Prostate gland (tissue), 2 donors: Measurements from ENCODE around the gene FAM234A.

Experiments
- POLR2A ChIP-seq: fragments of 450-650 bp; IDR thresholded peaks from one replicate; pipeline ENCODE4 v1.6.1; 2016; ENCODE audit warnings: antibody characterized with exemption, mild to moderate bottlenecking
- POLR2AphosphoS5 ChIP-seq: sonication (generic); formaldehyde crosslinking; IDR thresholded peaks from one replicate; pipeline ENCODE4 v1.6.1; 2017; ENCODE audit warnings: antibody characterized with exemption
- TF ChIP-seq, protein P1 (sequence below), 4 experiments: fragments of 200-600 bp in 2 of 4; fragments of 450-650 bp in 2 of 4; sonication (generic) in 2 of 4; IDR thresholded peaks; 1 replicate in 3 of 4; 2 replicates in 1 of 4; pipeline ENCODE4 v1.5.1; 2016 to 2019; ENCODE audit warnings: antibody characterized with exemption in 4 of 4, mild to moderate bottlenecking in 2 of 4, moderate library complexity in 2 of 4

DNA sequence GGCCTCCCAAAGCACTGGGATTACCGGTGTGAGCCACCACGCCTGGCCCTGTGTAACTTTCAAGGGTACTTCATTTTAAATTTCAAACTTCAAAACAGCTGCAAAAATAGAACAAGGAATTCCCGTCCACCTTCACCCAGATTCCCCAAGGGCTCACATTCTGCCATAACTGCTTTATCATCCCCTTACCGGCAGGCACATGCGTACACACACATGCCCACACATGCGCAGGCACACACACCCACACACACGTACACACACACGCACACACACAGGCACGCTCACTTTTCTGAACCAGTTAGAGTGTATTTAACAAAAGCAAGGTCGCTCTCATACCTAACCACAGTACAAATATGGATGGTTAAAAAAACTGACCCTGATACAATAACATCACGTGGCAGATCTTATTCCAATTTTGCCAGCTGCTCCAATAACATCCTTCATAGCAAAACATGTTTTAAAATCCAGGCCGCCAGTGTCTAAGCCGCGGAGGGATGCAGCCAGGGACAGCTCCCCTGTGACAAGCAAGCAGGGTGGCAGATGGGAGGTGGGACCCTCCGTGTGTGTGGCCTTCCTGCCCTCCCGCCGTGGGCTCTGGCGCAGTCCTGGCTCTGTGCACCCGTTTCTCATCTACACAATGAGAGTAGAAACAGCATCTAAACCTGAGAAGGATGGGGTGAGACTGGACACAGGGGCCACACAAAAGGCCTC is 71.5 kb downstream of the FAM234A start:
- TF ChIP-seq, protein P1, sequence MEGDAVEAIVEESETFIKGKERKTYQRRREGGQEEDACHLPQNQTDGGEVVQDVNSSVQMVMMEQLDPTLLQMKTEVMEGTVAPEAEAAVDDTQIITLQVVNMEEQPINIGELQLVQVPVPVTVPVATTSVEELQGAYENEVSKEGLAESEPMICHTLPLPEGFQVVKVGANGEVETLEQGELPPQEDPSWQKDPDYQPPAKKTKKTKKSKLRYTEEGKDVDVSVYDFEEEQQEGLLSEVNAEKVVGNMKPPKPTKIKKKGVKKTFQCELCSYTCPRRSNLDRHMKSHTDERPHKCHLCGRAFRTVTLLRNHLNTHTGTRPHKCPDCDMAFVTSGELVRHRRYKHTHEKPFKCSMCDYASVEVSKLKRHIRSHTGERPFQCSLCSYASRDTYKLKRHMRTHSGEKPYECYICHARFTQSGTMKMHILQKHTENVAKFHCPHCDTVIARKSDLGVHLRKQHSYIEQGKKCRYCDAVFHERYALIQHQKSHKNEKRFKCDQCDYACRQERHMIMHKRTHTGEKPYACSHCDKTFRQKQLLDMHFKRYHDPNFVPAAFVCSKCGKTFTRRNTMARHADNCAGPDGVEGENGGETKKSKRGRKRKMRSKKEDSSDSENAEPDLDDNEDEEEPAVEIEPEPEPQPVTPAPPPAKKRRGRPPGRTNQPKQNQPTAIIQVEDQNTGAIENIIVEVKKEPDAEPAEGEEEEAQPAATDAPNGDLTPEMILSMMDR (IDR thresholded peaks at IDR 0.05) = no peak
- TF ChIP-seq POLR2A (no peak), POLR2AphosphoS5 (no peak)
